NOMO-1 treated with DMSO at 0.1 percent for 48 hours (cell line): ENCODE measurements around the gene KRTAP13-3.

ENCODE experiments used
- DNase-seq: peaks from one replicate; lab custom pipeline; 2025; ENCODE audit not compliant: unreplicated experiment; lab: John Stamatoyannopoulos, UW

The KRTAP13-3 gene

GRCh38 chr21:30425826-30426225, at the start of gene KRTAP13-3:
KRTAP13-3 (minus strand) TSS chr21:30425926; CDS start chr21:30425912, 14 bp downstream.
- DNase-seq = no peak

- DNase-seq = no peak
Observed at GRCh38 chr21:30468900-30469714, 43.4 kb upstream of the KRTAP13-3 start.

GRCh38 chr21:30463713-30464112, 38.0 kb upstream of the KRTAP13-3 start:
- DNase-seq = no peak

GRCh38 chr21:30448514-30448913, 22.8 kb upstream of the KRTAP13-3 start:
- DNase-seq = no peak

- no peak for DNase-seq
Observed at GRCh38 chr21:30447056-30447455, 21.3 kb upstream of the KRTAP13-3 start.

- DNase-seq = no peak
Observed at GRCh38 chr21:30444204-30444603, 18.5 kb upstream of the KRTAP13-3 start.

- no peak for DNase-seq
Observed at GRCh38 chr21:30443226-30443625, 17.5 kb upstream of the KRTAP13-3 start.

- no peak for DNase-seq
Observed at GRCh38 chr21:30439975-30440374, 14.2 kb upstream of the KRTAP13-3 start, which contains the start of gene KRTAP15-1. KRTAP15-1 (plus strand) TSS chr21:30440275; CDS start chr21:30440328, 53 bp downstream.

GRCh38 chr21:30437010-30437565, 11.4 kb upstream of the KRTAP13-3 start:
- peak; percentile 39 for DNase-seq

GRCh38 chr21:30434033-30434631, 8.4 kb upstream of the KRTAP13-3 start:
- DNase-seq = peak; percentile 26

- DNase-seq = no peak
Observed at GRCh38 chr21:30430170-30430655, 4.5 kb upstream of the KRTAP13-3 start, which contains the start of gene KRTAP13-4. KRTAP13-4 (plus strand) TSS chr21:30430220; CDS start chr21:30430276, 56 bp downstream.

GRCh38 chr21:30426731-30427130, 1.0 kb upstream of the KRTAP13-3 start:
- no peak for DNase-seq

GRCh38 chr21:30415993-30416392, 9.7 kb downstream of the KRTAP13-3 start:
- DNase-seq = no peak

- DNase-seq = peak; percentile 10
Observed at GRCh38 chr21:30408782-30409494, 16.8 kb downstream of the KRTAP13-3 start.

- no peak for DNase-seq
Observed at GRCh38 chr21:30395731-30396130, 30.0 kb downstream of the KRTAP13-3 start, which contains the start of gene KRTAP13-1. KRTAP13-1 (plus strand) TSS chr21:30396031; CDS start chr21:30396087, 56 bp downstream.

- no peak for DNase-seq
Observed at GRCh38 chr21:30391492-30392025, 34.2 kb downstream of the KRTAP13-3 start.

- no peak for DNase-seq
Observed at GRCh38 chr21:30382201-30382600, 43.5 kb downstream of the KRTAP13-3 start.
